GM23338 (cell line): ENCODE measurements around the gene RASA3. TPM values are rescaled to one million over a fixed set of nuclear protein-coding genes. Genes with fewer than 3 reads are reported as not detected.

Source experiments
- ATAC-seq: fragments of 200-7000 bp; cut with Tn5 transposase; 3 replicates; pipeline ENCODE4 v1.9.1; 2020
- DNase-seq: peaks from one replicate; pipeline ENCODE4 v3.0.0-alpha.2; 2015; ENCODE audit warnings: low spot score
- H2AFZ ChIP-seq: fragments of 200-600 bp; sonication (generic); 2 replicates; pipeline ENCODE4 v1.8.0; 2016; ENCODE audit warnings: antibody characterized with exemption, mild to moderate bottlenecking, moderate library complexity
- H3F3A ChIP-seq: fragments of 200-600 bp; sonication (generic); replicated peaks from 2 replicates; pipeline ENCODE4 v1.8.0; 2017; ENCODE audit warnings: antibody characterized with exemption, mixed run types, low read depth
- H3K27ac ChIP-seq: fragments of 200-600 bp; sonication (generic); 2 replicates; pipeline ENCODE4 v1.6.1; 2016; ENCODE audit warnings: low read depth
- H3K27me3 ChIP-seq: fragments of 200-600 bp; sonication (generic); 2 replicates; pipeline ENCODE4 v1.8.0; 2016; ENCODE audit warnings: mild to moderate bottlenecking, mixed run types, moderate library complexity; ENCODE audit not compliant: insufficient read depth
- H3K36me3 ChIP-seq: fragments of 200-600 bp; sonication (generic); 2 replicates; pipeline ENCODE4 v1.8.0; 2016; ENCODE audit warnings: mild to moderate bottlenecking; ENCODE audit not compliant: insufficient read depth
- H3K4me1 ChIP-seq: fragments of 200-600 bp; sonication (generic); 2 replicates; pipeline ENCODE4 v1.8.0; 2016; ENCODE audit warnings: mild to moderate bottlenecking, moderate library complexity; ENCODE audit not compliant: insufficient read depth
- H3K4me2 ChIP-seq: fragments of 200-600 bp; sonication (generic); 2 replicates; pipeline ENCODE4 v1.7.1; 2017; ENCODE audit warnings: mixed run types
- H3K4me3 ChIP-seq: fragments of 200-600 bp; sonication (generic); 2 replicates; pipeline ENCODE4 v1.6.1; 2016; ENCODE audit warnings: mixed run types
- H3K79me2 ChIP-seq: fragments of 200-600 bp; sonication (generic); replicated peaks from 2 replicates; pipeline ENCODE4 v1.8.0; 2017; ENCODE audit warnings: mild to moderate bottlenecking; ENCODE audit not compliant: insufficient read depth
- H3K9me2 ChIP-seq: fragments of 200-600 bp; sonication (generic); 2 replicates; pipeline ENCODE4 v1.8.0; 2017; ENCODE audit not compliant: insufficient read depth
- H4K20me1 ChIP-seq: fragments of 200-600 bp; sonication (generic); replicated peaks from 2 replicates; pipeline ENCODE4 v1.8.0; 2017; ENCODE audit warnings: mild to moderate bottlenecking; ENCODE audit not compliant: insufficient read depth
- H3K27ac Mint-ChIP-seq: 2 replicates; pipeline ENCODE4 v1.8.0; 2020; ENCODE audit warnings: inconsistent platforms, mild to moderate bottlenecking, moderate library complexity, mixed read lengths
- H3K27me3 Mint-ChIP-seq: 3 replicates; pipeline ENCODE4 v1.8.0; 2022; ENCODE audit warnings: low read depth, mild to moderate bottlenecking, moderate library complexity, mixed read lengths, inconsistent platforms; ENCODE audit not compliant: insufficient read depth, poor library complexity
- H3K36me3 Mint-ChIP-seq: 3 replicates; pipeline ENCODE4 v1.8.0; 2021; ENCODE audit warnings: low read depth, mild to moderate bottlenecking, inconsistent platforms, moderate library complexity, mixed read lengths
- H3K4me1 Mint-ChIP-seq: 3 replicates; pipeline ENCODE4 v1.8.0; 2020; ENCODE audit warnings: mild to moderate bottlenecking, inconsistent platforms, mixed read lengths
- H3K4me3 Mint-ChIP-seq: 3 replicates; pipeline ENCODE4 v1.8.0; 2021; ENCODE audit warnings: moderate library complexity, mild to moderate bottlenecking, inconsistent platforms, mixed read lengths
- H3K9me3 Mint-ChIP-seq: 3 replicates; pipeline ENCODE4 v1.8.0; 2020; ENCODE audit warnings: moderate library complexity, mild to moderate bottlenecking, inconsistent platforms, mixed read lengths
- CREB1 ChIP-seq: fragments of 250-450 bp; sonication (Bioruptor Pico); IDR thresholded peaks from 2 replicates; pipeline ENCODE4 v1.5.0; 2020; ENCODE audit warnings: low read depth, mild to moderate bottlenecking, moderate library complexity
- CTCF ChIP-seq, 2 experiments: fragments of 200-600 bp in 1 of 2; sonication (generic) in 1 of 2; conservative IDR thresholded peaks; 2 replicates each; pipeline versions ENCODE4 v1.5.1 to v1.6.1; 2016 to 2017; ENCODE audit warnings: antibody characterized with exemption in 2 of 2, low read depth in 2 of 2, mild to moderate bottlenecking in 2 of 2, moderate library complexity in 1 of 2
- JUNB ChIP-seq: IDR thresholded peaks from one replicate; pipeline ENCODE4 v1.6.1; 2016; ENCODE audit warnings: antibody characterized with exemption; ENCODE audit not compliant: unreplicated experiment
- NANOG ChIP-seq: IDR thresholded peaks from 2 replicates; pipeline ENCODE4 v1.6.1; 2016; ENCODE audit warnings: antibody characterized with exemption, borderline replicate concordance
- REST ChIP-seq: IDR thresholded peaks from one replicate; pipeline ENCODE4 v1.6.1; 2018; ENCODE audit warnings: antibody characterized with exemption; ENCODE audit not compliant: unreplicated experiment
- STAT1 ChIP-seq: IDR thresholded peaks from one replicate; pipeline ENCODE4 v1.6.1; 2016; ENCODE audit warnings: antibody characterized with exemption; ENCODE audit not compliant: unreplicated experiment
- ZNF331 ChIP-seq: fragments of 250-450 bp; sonication (Bioruptor Pico); IDR thresholded peaks from 2 replicates; pipeline ENCODE4 v1.5.0; 2020; ENCODE audit warnings: low read depth, mild to moderate bottlenecking, moderate library complexity
- polyA plus RNA-seq: library from polyadenylated mRNA; unstranded; fragments of >200 nt; fragmentation: Nextera tagmentation; extraction: Ambion mirVana; gene quantifications from 2 replicates; pipeline ENCODE4 v1.2.1, GENCODE V29; 2016
- total RNA-seq: library from RNA; depleted of rRNA; stranded (reverse); fragments of >200 nt; shearing (Covaris generic); gene quantifications from 2 replicates; pipeline ENCODE4 v1.2.3, GENCODE V29; 2014

Gene RASA3
- total and polyA plus RNA-seq, 2 experiments from 2014 or later = 11.2 to 20.7 TPM

GRCh38 chr13:114017028-114017630 lies 115.3 kb downstream of the RASA3 start:
- Mint-ChIP-seq H3K36me3 (peaks cover 9% of the 10 kb centered on the region; the same call in 2 of the 3 replicates), H3K27ac (peak overlapping the region; percentile 66), H3K4me3 (no peak overlapping the region), H3K9me3 (no peaks in the 10 kb centered on the region), H3K27me3 (peaks cover 4% of the 10 kb centered on the region), H3K4me1 (no peaks in the 10 kb centered on the region; the same call in 2 of the 3 replicates)
- Histone ChIP-seq H3K9me2 (no peaks in the 10 kb centered on the region), H2AFZ (no peak overlapping the region), H3K4me3 (no peak overlapping the region), H3K4me2 (no peak overlapping the region), H3K27me3 (no peaks in the 10 kb centered on the region), H3K79me2 (no peaks in the 10 kb centered on the region), H3F3A (no peaks in the 10 kb centered on the region), H3K27ac (no peak overlapping the region), H4K20me1 (no peaks in the 10 kb centered on the region), H3K36me3 (no peaks in the 10 kb centered on the region), H3K4me1 (no peaks in the 10 kb centered on the region)
- TF ChIP-seq JUNB (no peak), CTCF (conservative IDR thresholded peaks at IDR 0.05; ENCODE audit: low read depth in 2 of 2) (peak; percentile 35 to 63; a peak in 3 of 4 replicates)
- ATAC-seq (peak; percentile 69), DNase-seq (peak; percentile 62)

- Histone ChIP-seq H3K4me2 (no peak overlapping the region), H4K20me1 (no peaks in the 10 kb centered on the region), H3K4me3 (no peak overlapping the region), H3K9me2 (no peaks in the 10 kb centered on the region), H3K27me3 (no peaks in the 10 kb centered on the region), H3K27ac (no peak overlapping the region), H2AFZ (no peak overlapping the region), H3K4me1 (no peaks in the 10 kb centered on the region), H3K79me2 (no peaks in the 10 kb centered on the region), H3K36me3 (no peaks in the 10 kb centered on the region), H3F3A (no peaks in the 10 kb centered on the region)
- peak overlapping the region; percentile 66 for H3K27ac Mint-ChIP-seq
- peaks cover 4% of the 10 kb centered on the region for H3K27me3 Mint-ChIP-seq
- DNase-seq (no peak), ATAC-seq (no peak)
- TF ChIP-seq NANOG (no peak), CREB1 (CRISPR knock-in tag) (no peak), REST (no peak), ZNF331 (CRISPR knock-in tag) (no peak), STAT1 (no peak)
- no peaks in the 10 kb centered on the region for H3K9me3 Mint-ChIP-seq
- H3K4me1 Mint-ChIP-seq = no peaks in the 10 kb centered on the region; the same call in 2 of the 3 replicates
- H3K4me3 Mint-ChIP-seq = no peak overlapping the region
- H3K36me3 Mint-ChIP-seq = peaks cover 9% of the 10 kb centered on the region; the same call in 2 of the 3 replicates
These were observed 115.9 kb downstream of the RASA3 start for GRCh38 chr13:114016321-114017027.
